GM19467 (cell line): ENCODE measurements around the gene SHB.

ENCODE experiments used
- ATAC-seq: cut with Tn5 transposase; IDR thresholded peaks from one replicate; pipeline ENCODE4 v1.9.1; 2021; ENCODE audit warnings: mild to moderate bottlenecking, moderate library complexity; ENCODE audit not compliant: unreplicated experiment

Gene SHB

GRCh38 chr9:38010918-38011704, 57.9 kb downstream of the SHB start:
- no peak for ATAC-seq

DNA sequence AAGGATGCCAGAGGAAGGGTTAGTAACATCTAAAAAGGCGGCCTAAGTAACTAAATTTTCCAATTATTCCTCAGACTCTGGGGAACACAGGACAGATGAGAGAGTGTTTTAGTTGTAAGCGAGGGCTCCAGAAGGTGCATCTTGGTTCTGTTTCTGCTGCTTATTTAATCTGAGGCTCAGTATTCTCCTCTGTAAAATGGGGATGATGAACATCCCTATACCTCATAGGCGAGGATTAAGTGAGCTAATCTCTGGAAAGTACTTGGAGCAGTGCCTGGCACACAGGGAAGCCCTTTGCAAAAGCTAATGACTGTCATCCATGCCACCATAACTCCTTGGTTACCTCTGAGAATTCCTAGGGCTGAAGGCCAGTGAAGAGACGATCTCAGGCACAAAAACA, 59.0 kb downstream of the SHB start:
- ATAC-seq: no peak

DNA sequence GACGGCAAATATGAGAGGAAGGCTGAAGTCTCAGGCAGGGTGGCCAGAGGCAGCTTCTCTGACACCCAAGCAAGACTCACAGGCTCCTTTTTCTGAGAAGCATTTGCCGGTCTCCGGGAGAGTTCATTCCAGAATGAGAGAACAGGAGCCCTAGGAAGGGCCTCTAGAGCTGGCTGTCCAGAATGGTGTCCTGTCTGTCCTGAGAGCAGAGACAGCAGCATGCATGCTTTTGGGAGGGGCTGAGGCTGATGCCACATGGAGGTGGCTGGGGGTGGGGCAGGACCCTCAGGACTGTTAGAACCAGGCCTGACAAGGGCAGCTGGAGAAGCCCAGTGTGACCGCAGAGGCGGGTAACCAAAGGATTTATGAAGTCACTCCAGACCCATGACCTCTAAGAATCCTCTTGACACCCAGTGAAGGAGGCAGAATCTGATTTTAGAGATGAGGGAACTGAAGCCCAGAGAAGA, 60.0 kb downstream of the SHB start:
- ATAC-seq: peak; percentile 22

DNA sequence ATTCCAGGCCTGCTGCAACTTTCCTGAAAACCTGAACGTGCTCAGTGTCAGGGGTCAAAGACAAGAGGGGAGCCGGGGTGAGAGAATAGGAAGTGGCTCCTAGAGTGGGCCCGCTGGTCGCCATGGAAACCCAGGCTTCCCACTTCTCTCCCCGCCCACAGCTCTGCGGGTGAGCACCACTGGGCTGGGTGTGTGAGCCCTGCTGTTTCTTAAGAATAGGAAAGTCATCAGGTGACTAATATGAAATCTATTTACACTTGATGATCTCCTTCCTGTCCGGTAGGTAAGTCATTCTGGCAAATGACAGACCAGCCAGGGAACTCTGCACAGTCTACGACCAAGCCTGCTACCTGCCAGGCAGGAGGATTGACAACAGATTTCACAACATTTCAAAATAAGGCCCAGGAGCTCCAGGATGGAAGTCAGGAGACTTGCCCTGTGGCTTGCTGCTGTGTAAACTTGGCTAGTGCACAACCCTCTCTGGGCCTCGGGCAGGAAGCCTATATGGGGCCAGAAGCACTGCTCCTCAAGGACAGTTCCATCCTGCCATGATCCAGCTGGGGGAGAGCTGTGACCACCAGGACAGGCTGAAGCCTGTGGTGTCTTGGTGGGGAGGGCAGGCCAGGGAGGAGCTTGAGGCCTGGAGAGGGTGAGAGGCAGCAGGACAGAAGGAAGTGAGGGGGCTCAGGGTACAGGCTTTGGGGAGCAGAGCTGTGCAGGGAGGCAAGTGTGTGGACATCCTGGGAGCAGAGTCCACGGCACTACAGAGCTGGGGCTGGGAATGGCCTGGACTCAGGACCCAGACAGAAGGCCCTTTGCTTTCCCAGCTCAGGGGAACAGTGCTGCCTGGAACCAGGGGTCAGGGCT, 60.6 kb downstream of the SHB start:
- ATAC-seq: peak; percentile 49

DNA sequence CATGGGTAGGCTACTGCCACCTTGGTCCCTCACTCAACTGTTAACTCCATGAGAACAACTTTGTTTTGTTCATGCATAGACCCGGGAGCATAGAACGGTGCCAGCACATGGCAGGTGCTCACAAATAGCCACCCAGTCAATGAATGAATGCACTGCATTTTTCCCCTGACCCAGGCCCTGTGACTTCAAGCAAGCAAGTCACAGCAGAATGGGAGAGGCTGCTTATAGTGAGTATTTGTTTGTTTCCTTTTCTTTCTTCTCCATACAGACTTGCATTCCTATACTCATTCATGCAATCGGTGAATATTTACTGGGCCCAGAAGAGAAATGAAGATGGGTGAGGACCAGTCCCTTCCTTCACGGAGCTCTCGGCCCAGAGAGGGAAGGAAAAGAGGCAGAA, 62.0 kb downstream of the SHB start:
- no peak for ATAC-seq

DNA sequence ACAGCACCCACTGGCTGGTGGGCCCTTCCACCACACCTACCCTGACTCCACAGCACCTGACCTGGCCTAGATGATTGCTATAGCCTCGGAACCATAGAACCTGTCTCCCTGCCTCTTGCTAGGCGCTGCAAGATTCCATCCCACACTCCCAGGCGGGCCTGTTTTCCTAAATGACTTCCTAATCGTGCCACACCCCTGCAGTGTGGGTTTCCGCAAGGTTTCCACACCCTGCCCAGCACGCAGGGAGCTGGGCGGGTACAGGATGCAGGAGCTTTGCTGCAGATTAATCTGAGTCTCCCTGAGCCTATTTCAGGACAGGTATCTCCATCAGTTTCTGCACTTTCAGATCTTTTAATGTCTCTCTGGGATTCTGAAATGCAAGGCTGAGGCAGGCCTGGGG, 62.9 kb downstream of the SHB start:
- no peak for ATAC-seq

DNA sequence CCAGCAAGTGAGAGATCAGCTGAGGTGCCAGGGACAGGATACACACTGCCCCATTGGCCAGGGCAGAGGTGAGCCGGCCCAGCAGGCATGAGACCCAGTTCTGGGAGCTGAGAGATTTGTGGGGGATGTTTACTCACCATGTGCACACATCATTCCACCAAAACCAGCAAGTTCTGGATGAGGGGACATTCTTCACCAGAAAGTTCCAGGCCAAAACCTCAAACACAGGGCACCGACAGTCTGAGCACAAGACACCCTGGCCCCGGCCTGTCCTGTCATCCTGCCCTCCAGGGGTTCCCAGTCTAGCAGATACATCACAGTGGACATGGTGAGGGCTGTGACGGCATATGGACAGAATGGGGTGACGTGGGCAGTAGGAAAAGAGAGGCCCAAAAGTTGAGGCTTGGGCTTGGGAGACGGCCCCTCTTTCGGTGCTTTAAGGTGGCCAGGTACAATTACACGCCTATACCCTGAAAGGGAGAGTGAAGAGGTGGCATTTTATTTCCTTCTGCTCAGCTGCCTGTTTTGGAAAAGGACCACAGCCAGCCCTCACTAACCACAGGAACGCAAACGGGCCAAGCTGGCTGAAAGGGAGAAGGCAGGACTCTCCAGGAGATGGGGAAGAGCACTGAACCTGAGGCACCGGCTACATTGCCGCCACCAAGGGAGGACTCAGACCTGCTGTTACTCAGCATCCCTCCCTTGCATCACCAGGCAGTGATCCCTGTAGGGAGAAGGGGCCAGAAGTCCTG, 64.0 kb downstream of the SHB start:
- ATAC-seq: no peak

DNA sequence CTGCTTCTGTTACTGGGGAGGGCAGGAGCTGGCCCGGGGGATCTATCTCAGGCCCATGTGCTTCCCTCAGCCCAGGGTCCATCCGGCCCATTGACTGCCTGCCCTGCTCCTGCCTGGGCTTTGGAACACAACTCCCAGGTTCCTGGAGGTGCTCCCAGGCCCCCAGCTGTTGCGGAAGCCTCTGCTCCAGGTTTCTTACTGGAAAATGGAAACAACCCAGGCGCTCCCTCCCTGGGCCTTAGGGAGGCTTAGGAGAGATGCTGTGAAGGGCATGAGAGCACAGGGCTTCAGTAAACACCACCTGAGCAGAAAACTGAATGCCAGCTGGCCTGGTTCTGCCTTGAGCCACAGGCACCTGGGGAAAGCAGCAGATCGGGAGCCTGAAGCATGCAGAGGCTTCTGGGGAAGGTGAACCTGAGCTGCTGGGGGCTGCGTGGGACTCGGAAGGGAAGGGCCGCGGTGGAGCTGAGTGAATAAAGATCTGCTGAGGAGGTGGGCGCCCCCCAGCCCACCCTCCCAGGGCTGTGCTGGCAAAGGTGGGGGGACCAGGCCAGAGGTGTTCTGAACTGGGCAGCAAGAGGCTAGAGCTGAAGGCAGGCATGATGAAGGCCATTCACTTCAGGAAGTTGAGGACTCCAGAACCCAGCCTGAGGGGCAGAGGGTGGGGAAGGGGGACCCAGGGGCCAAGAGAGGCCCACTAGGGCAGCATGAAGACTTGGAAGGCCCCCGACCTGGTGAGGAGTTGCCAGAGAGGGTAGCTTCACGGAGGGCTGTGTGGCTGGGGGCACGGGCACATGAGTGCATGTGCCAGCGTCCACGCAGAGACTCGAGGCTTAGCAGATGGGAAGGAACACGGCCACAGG, 64.8 kb downstream of the SHB start:
- no peak for ATAC-seq

GRCh38 chr9:38003230-38003629, 65.8 kb downstream of the SHB start:
- no peak for ATAC-seq

- ATAC-seq: no peak
Observed at GRCh38 chr9:38001430-38001829, 67.6 kb downstream of the SHB start.

GRCh38 chr9:38000735-38001134, 68.3 kb downstream of the SHB start:
- no peak for ATAC-seq

DNA sequence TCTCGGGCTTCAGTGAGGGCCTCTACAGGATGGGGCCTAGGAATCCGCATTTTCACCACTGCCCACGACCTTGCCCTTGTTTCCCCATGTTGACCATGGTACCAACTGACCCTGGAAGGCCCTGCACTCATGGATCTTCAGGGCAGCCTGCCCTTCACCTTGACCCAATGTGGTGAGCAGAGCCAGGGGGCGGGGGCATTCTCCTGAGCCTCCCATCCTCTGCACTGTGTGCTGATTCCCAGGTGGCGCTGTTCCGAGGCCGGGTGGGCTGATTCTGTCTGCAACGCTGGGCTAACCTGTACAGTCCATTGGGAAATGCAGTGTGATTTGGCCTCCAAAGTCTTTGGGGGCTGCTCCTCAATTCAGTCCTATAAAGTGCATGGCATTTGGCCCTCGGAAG, 68.7 kb downstream of the SHB start:
- no peak for ATAC-seq

GRCh38 chr9:37999588-38000189, 69.3 kb downstream of the SHB start:
- ATAC-seq: no peak

GRCh38 chr9:37998881-37999587, 70.0 kb downstream of the SHB start:
- ATAC-seq: no peak

GRCh38 chr9:37997636-37998374, 71.2 kb downstream of the SHB start:
- ATAC-seq: no peak

DNA sequence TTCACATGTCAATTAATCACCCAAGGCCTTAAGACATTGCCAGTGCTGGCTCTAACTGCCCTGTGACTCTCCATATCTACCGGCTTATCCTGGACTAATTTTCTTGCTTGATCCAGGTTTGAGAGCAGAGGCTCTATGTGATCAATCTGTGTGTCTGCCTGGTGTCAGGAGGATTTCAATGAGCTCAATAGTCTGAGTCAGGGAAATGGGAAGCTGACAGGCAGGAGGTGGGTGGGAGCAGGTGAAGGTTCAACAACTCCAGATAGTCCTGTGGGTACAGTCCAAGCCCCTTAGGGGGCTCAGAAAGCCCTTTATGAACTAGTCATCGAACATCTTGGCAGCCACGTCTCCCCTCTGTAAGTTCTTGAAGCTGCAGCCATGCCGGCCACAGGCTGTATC, 72.2 kb downstream of the SHB start:
- no peak for ATAC-seq

DNA sequence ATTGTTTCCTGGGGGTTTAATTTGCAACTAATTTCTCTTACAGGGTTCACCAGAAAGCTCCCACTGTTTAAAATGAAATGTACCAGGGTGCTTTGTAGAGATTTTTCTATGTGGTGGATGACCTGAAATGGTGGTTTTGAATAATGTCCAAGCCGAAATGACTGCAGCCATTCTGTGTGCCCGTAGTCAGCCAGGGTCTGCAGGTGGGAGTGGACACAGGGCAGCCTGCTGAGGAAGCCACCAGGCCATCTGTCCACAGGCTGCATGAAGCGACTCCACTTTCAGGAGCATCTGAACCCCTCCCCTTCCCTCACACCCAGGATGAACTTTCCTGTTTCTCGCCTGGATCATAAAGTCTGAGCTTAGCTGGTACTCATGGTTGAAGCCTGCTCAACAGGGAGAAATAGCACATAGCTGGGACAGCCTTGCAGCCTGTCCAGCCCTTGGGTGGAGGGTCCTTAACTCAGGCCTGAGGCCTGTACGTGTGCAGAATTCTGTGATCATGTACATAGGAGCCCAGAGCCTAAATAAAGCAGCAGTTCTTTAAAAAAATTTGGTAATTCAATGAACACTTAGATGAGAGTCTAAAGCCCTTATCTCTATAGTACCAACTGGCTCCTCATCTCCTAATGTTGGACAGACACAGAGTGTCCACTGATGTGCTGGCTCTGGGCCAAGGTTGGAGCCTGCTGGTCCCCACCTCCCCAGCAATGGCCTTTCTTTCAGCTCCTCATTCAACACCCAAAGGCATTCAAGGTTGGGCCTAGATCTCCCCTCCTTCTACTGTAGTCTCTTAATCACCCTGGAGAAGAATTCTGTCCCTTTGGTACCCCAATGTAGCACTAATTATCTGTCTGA, 72.8 kb downstream of the SHB start:
- ATAC-seq: no peak

GRCh38 chr9:37995348-37995737, 73.7 kb downstream of the SHB start:
- no peak for ATAC-seq
